Measurements from ENCODE around the gene PEAK3.

Gene PEAK3

GRCh38 chr19:2235381-2236063 lies 46.5 kb downstream of the PEAK3 start:
- DNase-seq, result no peak

DNA sequence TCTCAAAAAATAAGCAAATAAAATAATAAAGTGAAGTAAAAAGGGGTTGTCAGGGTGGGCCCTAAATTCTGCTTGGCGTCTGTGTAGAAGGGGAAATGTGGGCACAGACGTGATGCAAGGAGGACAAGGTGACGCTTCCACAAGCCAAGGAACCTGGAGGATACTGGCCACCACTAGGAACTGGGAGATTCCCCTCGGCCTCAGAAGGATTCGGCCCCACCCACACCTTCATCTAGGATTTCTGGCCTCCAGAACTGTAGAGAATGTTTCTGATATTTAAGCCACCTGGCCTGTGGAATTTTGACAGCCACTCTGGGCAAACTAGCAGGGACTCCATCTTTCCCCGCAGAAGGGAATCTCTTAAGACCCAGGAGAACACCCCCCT lies 47.0 kb downstream of the PEAK3 start:
- no peak for DNase-seq

DNA sequence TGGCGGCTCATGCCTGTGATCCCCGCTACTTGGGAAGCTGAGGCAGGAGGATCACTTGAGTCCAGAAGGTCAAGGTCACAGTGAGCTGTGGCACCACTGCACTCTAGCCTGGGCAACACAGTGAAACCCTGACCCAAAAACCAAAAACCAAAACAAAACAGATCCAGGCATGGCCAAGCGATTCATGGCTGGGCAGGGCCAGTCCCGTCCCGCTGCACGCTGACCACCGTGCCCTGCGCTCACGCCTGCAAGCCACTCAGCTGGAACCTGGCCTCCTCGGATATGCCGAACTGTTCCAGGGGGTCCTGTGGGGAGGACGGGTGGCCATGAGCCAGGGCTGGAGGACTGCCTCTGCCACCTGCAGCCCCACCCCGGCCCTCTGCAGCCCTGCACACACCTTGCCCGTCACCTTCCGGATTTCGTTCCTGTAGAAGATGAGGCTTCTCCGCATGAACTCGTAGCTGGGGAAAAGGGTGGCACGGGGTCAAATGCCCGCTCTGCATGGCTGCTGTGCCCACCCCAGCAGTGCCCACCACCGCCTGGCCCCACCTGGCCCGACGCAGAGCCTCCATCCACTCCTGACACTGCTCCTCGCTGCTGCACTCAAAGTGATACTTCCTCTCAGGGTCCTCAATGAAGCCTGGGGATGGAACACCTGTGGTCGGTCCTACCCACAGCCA lies 48.2 kb downstream of the PEAK3 start:
- no peak for DNase-seq

- no peak for DNase-seq
Measured at GRCh38 chr19:2232286-2233151, 49.5 kb downstream of the PEAK3 start.

DNA sequence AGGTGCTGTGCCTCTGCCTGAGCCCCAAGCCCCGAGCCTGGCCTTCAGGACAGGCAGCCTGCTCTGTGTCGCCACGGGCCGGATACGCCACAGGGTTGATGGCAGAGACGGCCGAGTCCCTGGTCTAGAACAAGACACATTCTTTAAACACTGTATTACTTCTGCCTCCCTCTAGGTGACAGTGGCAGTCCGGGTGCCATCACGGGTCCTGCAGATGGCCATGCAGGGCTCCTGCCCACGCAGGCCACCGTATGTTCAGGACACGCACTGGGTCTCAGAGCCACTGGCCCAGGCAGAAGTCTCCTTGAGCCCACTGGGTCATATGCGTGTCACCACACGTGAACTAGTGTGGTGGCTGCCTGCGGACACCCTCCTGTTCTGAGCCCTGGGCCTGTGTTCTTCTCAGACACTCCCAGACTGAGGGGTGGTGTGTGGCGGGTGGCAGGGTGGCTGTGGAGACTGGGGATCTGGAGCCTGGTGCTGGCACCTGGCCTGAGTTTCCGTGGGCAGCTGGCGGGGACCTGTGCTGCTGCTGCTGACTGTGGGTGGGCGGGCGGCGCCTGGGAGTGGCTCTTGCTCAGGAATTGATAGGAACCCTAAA lies 50.3 kb downstream of the PEAK3 start:
- DNase-seq, result no peak

DNA sequence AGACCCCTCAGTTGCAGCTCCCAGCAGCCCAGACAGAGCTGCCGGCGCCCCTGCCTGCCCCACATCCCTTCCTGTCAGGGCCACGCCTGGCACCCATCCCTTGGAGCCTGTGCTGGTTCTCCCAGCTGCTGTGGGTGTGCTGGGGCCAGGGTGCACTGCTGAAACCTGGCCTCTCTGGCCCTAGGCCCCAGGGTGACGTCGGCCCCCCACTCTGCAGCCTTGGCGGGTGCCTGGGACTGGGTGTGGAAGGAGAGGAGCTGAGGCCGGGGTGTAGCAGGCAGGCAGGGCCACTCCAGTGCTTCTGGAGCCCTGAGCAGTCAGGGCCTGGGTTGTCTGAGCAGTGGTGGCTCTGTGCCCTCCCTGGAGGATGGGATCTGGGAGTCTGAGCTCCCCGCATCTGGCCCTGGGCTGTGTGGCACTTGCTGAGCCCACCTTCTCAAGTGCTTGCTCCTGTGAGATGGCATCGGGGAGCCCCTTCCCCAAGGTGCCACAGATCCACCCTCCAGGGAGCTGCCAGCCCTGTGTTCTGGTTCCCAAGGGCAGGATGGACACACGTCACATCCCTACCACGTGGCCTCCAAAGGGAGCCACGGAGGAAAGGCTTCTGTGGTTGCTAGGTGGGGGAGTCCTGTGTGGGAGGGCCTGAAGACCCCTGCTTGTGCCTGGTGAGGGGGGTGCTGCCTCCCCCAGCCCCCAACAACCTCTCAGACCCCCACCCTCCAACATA lies 51.0 kb downstream of the PEAK3 start:
- no peak for DNase-seq

DNA sequence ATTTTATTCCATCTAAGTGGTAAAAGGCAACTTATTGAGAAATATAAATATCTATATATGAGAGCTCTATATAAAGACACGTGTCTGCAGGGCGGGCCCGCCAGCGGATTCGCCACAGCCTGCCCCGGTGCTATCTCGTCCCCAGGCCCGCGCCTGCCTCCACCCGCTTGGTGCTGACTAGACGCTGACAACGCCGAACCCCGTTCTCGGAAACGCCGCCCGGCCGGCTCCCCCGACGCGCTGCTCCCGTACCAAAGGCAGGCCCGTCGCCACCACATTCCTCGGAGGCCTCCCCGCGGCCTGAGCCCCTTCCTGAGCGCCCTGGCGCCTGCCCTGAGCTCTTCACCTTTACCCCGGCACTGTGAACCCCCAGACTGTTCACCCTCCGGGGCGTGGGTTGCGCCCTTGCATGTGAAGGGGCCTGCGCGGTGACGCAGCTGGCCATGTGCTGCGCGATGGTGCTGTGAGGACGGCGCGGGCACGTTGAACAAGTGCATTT lies 51.9 kb downstream of the PEAK3 start:
- DNase-seq, result no peak

- no peak for DNase-seq
Measured at GRCh38 chr19:2229103-2230032, 52.6 kb downstream of the PEAK3 start.

DNA sequence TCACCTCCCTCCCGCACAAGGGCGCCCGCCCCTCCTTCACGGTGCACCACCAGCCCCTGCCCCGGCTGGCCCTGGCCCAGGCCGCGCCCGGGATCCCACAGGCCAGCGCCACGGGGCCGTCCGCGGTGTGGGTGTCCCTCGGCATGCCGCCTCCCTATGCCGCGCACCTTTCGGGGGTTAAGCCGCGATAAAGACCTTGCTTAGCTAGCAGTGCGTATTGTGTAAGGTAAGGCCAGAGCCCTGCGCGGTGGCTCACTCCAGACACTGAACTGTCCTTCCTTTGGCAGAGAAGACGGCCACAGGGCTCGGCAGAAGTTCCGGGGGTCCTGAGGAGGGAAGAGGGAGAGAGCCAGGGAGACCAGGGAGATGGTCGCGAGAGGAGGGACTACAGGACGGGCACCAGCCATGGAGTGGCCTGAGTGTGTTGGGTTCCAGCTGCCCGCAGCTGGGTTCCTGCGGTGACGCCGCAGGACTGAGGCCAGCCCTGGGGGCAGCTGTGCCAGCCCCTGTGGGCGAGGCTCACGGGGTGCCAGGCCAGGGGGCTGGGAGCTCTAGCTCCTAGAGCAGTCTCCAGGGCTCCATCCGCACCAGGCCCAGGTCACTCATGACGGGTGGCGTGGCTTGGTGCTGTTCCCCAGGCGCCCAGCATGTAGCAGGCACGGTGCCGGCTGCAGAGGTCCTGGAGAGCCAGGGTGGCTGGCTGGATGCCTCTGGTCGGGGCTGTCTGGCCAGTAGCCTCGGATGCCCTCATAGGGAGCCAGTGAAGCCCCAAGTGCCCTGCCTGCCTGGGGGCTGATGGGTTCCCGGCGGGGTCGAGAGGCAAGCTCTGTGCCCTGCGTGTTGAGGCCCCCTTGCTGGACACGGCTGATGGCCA lies 53.6 kb downstream of the PEAK3 start:
- DNase-seq, result no peak

DNA sequence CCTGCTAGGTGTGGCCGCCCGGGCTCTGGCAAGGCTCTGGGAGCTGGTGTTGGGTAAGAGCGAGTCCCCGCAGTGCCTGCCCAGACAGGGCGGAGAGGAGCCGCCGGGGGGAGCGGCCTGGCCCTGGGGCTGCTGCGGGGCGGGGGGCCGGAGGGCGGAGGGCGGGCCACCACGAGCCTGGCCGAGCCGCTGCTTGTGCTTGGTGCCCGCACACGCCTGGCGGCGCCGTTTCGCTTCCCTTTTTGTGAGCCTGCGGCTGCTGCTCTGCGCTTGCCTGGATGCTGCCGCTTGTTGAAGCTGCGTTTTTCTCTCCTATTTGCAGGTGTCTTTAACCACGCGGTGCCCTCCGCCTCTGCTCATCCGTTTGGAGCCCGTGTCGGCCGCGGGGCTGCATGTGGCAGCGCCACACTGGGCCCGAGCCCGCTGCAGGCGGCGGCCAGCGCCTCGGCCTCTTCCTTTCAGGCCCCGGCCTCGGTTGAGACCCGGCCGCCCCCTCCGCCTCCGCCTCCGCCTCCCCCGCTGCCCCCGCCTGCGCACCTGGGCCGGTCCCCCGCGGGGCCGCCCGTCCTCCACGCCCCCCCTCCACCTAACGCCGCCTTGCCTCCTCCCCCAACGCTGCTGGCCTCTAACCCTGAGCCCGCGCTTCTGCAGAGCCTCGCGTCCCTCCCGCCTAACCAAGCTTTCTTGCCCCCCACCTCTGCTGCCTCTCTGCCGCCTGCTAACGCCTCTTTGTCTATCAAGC lies 54.4 kb downstream of the PEAK3 start:
- DNase-seq, result no peak

- DNase-seq, result no peak
Measured at GRCh38 chr19:2226840-2227360, 55.1 kb downstream of the PEAK3 start.

- DNase-seq, result no peak
Measured at GRCh38 chr19:2226051-2226839, 55.7 kb downstream of the PEAK3 start.

DNA sequence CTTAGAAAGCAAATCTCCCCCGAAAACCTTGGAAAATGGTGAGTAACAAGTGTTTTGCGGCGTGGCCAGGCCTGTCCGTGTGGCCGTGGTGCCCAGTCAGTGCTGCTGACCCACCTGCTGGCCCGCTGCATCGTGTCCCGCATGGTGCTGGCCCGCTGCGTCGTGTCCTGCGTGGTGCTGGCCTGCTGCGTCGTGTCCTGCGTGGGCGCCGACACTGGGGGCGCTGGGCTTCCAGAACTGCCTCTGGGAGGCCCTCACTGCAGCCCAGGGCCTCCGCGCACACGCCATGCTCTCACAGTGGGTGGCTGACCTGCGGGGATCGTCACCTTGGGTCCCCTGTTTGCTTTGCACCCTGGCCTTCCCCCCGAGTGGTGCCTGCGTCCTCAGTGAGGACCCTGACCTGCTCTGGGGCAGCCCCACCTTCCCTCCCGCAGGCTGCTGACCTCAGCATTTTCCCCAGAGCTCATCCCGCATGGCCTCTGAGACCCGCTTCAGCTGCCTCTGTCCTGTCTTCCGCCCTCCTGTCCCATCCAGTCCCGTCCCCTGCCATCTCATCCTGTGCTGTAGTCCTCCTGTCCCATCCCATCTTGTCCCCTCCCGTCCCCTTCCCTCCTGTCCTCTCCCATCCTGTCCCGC lies 56.4 kb downstream of the PEAK3 start:
- DNase-seq, result no peak

- DNase-seq, result no peak
Measured at GRCh38 chr19:2224754-2225349, 57.1 kb downstream of the PEAK3 start.
